HG03060 (cell line): ENCODE measurements around the gene STEAP3.

ENCODE experiments used
- ATAC-seq: cut with Tn5 transposase; IDR thresholded peaks from one replicate; pipeline ENCODE4 v1.9.1; 2021; ENCODE audit warnings: low read depth, moderate number of reproducible peaks; ENCODE audit not compliant: unreplicated experiment

The STEAP3 gene

GRCh38 chr2:119289093-119289492 is 65.5 kb downstream of the STEAP3 start:
- ATAC-seq: no peak

GRCh38 chr2:119289642-119290041 is 66.0 kb downstream of the STEAP3 start:
- ATAC-seq: no peak

GRCh38 chr2:119290859-119291587 is 67.4 kb downstream of the STEAP3 start:
- no peak for ATAC-seq

- no peak for ATAC-seq
Observed at GRCh38 chr2:119291588-119292167, 68.0 kb downstream of the STEAP3 start.

GRCh38 chr2:119292226-119292625 is 68.6 kb downstream of the STEAP3 start:
- ATAC-seq: no peak

GRCh38 chr2:119293254-119293653 is 69.6 kb downstream of the STEAP3 start:
- no peak for ATAC-seq

GRCh38 chr2:119293900-119294299 is 70.3 kb downstream of the STEAP3 start:
- ATAC-seq: no peak

GRCh38 chr2:119294671-119295070 is 71.0 kb downstream of the STEAP3 start:
- ATAC-seq: no peak

GRCh38 chr2:119295688-119296375 is 72.2 kb downstream of the STEAP3 start:
- ATAC-seq: no peak

GRCh38 chr2:119301413-119301812 is 77.8 kb downstream of the STEAP3 start:
- no peak for ATAC-seq

GRCh38 chr2:119304847-119305246 is 81.2 kb downstream of the STEAP3 start:
- no peak for ATAC-seq

- no peak for ATAC-seq
Observed at GRCh38 chr2:119305497-119306195, 82.0 kb downstream of the STEAP3 start.

GRCh38 chr2:119306196-119306590 is 82.6 kb downstream of the STEAP3 start:
- no peak for ATAC-seq

GRCh38 chr2:119307419-119308140 is 83.9 kb downstream of the STEAP3 start:
- ATAC-seq: no peak

GRCh38 chr2:119308793-119309330 is 85.2 kb downstream of the STEAP3 start:
- ATAC-seq: no peak

GRCh38 chr2:119311371-119311770 is 87.7 kb downstream of the STEAP3 start:
- ATAC-seq: no peak

GRCh38 chr2:119311831-119312230 is 88.2 kb downstream of the STEAP3 start:
- no peak for ATAC-seq
